Measurements from ENCODE around the gene OCIAD1.
"Not testable (repeated sequence)": the region's sequence is repeated elsewhere in the genome, so short reads cannot be mapped to it uniquely, and the experiment has no call there.

GRCh38 chr4:48816297-48816696 lies 14.6 kb upstream of the OCIAD1 start:
- not testable (repeated sequence) for TF ChIP-seq CTCF (IDR thresholded peaks at IDR 0.05; ENCODE audit: low read length); EZH2 (optimal IDR thresholded peaks at IDR 0.05; ENCODE audit: low read depth, low read length)
